Astrocyte (in vitro differentiated cells and primary cell): ENCODE measurements around the gene DNAJB12. TPM values are rescaled to one million over a fixed set of nuclear protein-coding genes. Genes with fewer than 3 reads are reported as not detected.

Source experiments
- DNase-seq: peaks from one replicate; pipeline ENCODE4 v3.0.0-alpha.2; 2010; ENCODE audit warnings: low read depth
- FAIRE-seq: peaks from 2 replicates; lab custom pipeline; 2011; peaks lifted over from hg19 to GRCh38; lab: Jason Lieb, UNC
- H2AFZ ChIP-seq: 2 replicates; pipeline ENCODE4 v1.6.0; 2012; ENCODE audit warnings: low read depth, low read length, inconsistent platforms
- H3K27ac ChIP-seq: 2 replicates; pipeline ENCODE4 v1.5.1; 2011; ENCODE audit warnings: low read depth, low read length, inconsistent platforms
- H3K27me3 ChIP-seq: 2 replicates; pipeline ENCODE4 v1.6.0; 2011; ENCODE audit warnings: low read length, inconsistent platforms; ENCODE audit not compliant: insufficient read depth
- H3K36me3 ChIP-seq: 2 replicates; pipeline ENCODE4 v1.5.1; 2011; ENCODE audit warnings: low read length, inconsistent platforms; ENCODE audit not compliant: insufficient read depth
- H3K4me1 ChIP-seq: 2 replicates; pipeline ENCODE4 v1.5.1; 2011; ENCODE audit warnings: low read length, inconsistent platforms; ENCODE audit not compliant: insufficient read depth
- H3K4me2 ChIP-seq: 2 replicates; pipeline ENCODE4 v1.6.0; 2012; ENCODE audit warnings: low read length, inconsistent platforms
- H3K4me3 ChIP-seq: 2 replicates; pipeline ENCODE4 v1.5.1; 2011; ENCODE audit warnings: low read depth, mild to moderate bottlenecking, low read length, inconsistent platforms; ENCODE audit not compliant: insufficient read depth
- H3K79me2 ChIP-seq: 2 replicates; pipeline ENCODE4 v1.6.0; 2012; ENCODE audit warnings: mild to moderate bottlenecking, low read length, inconsistent platforms; ENCODE audit not compliant: insufficient read depth
- H3K9ac ChIP-seq: 2 replicates; pipeline ENCODE4 v1.6.0; 2012; ENCODE audit warnings: mild to moderate bottlenecking, low read length, inconsistent platforms
- H3K9me3 ChIP-seq: 2 replicates; pipeline ENCODE4 v1.5.1; 2012; ENCODE audit warnings: low read depth, mild to moderate bottlenecking, low read length, inconsistent platforms; ENCODE audit not compliant: insufficient read depth
- H4K20me1 ChIP-seq: 2 replicates; pipeline ENCODE4 v1.6.0; 2012; ENCODE audit warnings: low read length, inconsistent platforms; ENCODE audit not compliant: insufficient read depth
- H3K27ac Mint-ChIP-seq: one replicate; pipeline ENCODE4 v1.8.0; 2021; ENCODE audit warnings: mild to moderate bottlenecking, mixed read lengths; ENCODE audit not compliant: unreplicated experiment
- H3K27me3 Mint-ChIP-seq: one replicate; pipeline ENCODE4 v1.8.0; 2021; ENCODE audit warnings: low read depth, mixed read lengths; ENCODE audit not compliant: unreplicated experiment
- H3K36me3 Mint-ChIP-seq: one replicate; pipeline ENCODE4 v1.8.0; 2021; ENCODE audit warnings: low read depth, mixed read lengths; ENCODE audit not compliant: unreplicated experiment
- H3K4me1 Mint-ChIP-seq: one replicate; pipeline ENCODE4 v1.8.0; 2021; ENCODE audit warnings: low read depth, mixed read lengths; ENCODE audit not compliant: unreplicated experiment
- H3K4me3 Mint-ChIP-seq: one replicate; pipeline ENCODE4 v1.8.0; 2021; ENCODE audit warnings: mild to moderate bottlenecking, moderate library complexity, mixed read lengths; ENCODE audit not compliant: unreplicated experiment
- H3K9me3 Mint-ChIP-seq: one replicate; pipeline ENCODE4 v1.8.0; 2021; ENCODE audit warnings: mild to moderate bottlenecking, mixed read lengths; ENCODE audit not compliant: unreplicated experiment
- EZH2 ChIP-seq: IDR thresholded peaks from 2 replicates; pipeline ENCODE4 v1.6.1; 2012; ENCODE audit warnings: mild to moderate bottlenecking, low read length, inconsistent platforms; ENCODE audit not compliant: insufficient read depth
- total RNA-seq: library from RNA; stranded (reverse); gene quantifications from 2 replicates; pipeline ENCODE4 v1.2.1, GENCODE V29; 2021
- TF ChIP-seq, protein P1 (sequence below): IDR thresholded peaks from 2 replicates; pipeline ENCODE4 v1.5.1; 2011; ENCODE audit warnings: low read depth, mild to moderate bottlenecking, inconsistent platforms, low read length, moderate library complexity; ENCODE audit not compliant: insufficient read depth

DNAJB12 gene
- total RNA-seq, 1 donor from 2014 or later, result 24.3 TPM

DNA sequence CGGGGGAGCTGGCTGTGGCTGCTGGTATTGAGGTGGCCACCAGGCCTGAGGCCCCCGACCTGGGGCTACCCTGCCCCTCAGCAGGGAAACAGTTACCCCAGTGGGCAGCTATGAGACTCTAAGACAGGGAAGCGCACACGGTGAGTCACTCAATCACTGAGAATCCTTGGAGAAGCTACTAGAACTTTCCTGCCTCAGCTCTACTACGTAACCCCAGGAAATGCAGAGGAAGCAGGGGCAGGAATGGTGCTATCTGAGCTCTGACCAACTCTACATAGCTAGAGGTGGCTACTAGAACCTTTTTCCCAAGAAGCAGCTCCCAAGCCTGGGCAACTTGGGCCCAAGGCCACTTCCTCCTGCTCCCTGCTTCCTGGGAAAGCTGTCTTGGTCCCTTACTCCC lies 11.8 kb downstream of the DNAJB12 start:
- no peak for FAIRE-seq
- Histone ChIP-seq H2AFZ (no peak overlapping the region), H3K27me3 (no peaks in the 10 kb centered on the region), H3K4me2 (no peak overlapping the region), H3K4me3 (no peak overlapping the region), H3K9ac (no peak overlapping the region), H3K36me3 (peaks cover 9% of the 10 kb centered on the region), H3K4me1 (no peaks in the 10 kb centered on the region), H3K27ac (no peak overlapping the region), H4K20me1 (peaks cover 29% of the 10 kb centered on the region), H3K79me2 (peaks cover 10% of the 10 kb centered on the region), H3K9me3 (no peaks in the 10 kb centered on the region)
- DNase-seq, result no peak
- TF ChIP-seq, protein P1, sequence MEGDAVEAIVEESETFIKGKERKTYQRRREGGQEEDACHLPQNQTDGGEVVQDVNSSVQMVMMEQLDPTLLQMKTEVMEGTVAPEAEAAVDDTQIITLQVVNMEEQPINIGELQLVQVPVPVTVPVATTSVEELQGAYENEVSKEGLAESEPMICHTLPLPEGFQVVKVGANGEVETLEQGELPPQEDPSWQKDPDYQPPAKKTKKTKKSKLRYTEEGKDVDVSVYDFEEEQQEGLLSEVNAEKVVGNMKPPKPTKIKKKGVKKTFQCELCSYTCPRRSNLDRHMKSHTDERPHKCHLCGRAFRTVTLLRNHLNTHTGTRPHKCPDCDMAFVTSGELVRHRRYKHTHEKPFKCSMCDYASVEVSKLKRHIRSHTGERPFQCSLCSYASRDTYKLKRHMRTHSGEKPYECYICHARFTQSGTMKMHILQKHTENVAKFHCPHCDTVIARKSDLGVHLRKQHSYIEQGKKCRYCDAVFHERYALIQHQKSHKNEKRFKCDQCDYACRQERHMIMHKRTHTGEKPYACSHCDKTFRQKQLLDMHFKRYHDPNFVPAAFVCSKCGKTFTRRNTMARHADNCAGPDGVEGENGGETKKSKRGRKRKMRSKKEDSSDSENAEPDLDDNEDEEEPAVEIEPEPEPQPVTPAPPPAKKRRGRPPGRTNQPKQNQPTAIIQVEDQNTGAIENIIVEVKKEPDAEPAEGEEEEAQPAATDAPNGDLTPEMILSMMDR, result no peak
- TF ChIP-seq EZH2, result no peak
- Mint-ChIP-seq H3K27me3 (no peaks in the 10 kb centered on the region), H3K4me3 (no peak overlapping the region), H3K4me1 (no peaks in the 10 kb centered on the region), H3K9me3 (no peaks in the 10 kb centered on the region), H3K27ac (no peak overlapping the region), H3K36me3 (peaks cover 11% of the 10 kb centered on the region)

DNA sequence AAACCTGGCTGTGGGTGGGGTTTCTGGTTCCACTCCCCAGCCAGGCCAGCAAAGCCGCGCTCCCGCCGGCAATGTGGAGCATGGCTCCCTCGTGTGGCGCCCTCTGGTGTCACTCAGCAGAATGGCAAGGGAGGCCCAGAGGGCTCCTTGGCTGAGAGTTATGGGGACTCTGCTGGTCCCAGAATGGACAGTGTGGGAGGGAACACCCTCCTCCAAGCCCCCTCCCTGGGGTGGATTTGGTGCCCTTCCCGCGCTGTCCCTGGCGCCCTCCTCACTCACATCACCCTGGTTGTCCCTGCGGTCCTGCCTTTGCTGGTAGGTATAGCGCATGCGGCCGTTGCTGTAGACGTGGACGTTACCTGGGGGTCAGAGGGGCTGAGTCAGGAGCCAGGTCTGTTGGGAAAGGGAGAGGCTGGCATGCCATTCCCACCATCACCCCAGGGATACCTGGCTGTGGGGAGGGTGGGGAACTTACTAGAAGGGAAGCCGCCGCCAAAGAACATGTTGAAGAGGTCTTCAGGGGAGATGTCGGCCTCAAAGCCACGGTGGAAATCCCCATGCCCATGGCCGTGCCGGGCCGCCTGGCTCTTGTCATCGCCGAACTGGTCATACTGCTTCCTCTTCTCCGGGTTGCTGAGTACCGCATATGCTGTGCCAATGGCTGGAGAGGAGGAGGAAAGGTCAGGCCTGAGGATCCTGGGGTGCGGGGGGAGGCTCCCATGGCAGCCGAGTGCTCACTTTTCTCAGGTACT lies 14.0 kb downstream of the DNAJB12 start:
- H3K4me3 ChIP-seq, result no peak overlapping the region
- H3K36me3 ChIP-seq, result peaks cover 16% of the 10 kb centered on the region
- FAIRE-seq (no peak), DNase-seq (no peak)
- H4K20me1 ChIP-seq, result peaks cover 27% of the 10 kb centered on the region
- TF ChIP-seq, protein P1, result peak; percentile 78
- no peak for TF ChIP-seq EZH2
- peaks cover 7% of the 10 kb centered on the region for H3K4me1 Mint-ChIP-seq
- H3K4me2 ChIP-seq, result no peak overlapping the region
- H3K27ac ChIP-seq, result no peak overlapping the region
- H3K9me3 Mint-ChIP-seq, result no peaks in the 10 kb centered on the region
- H3K79me2 ChIP-seq, result no peaks in the 10 kb centered on the region
- no peaks in the 10 kb centered on the region for H3K27me3 ChIP-seq
- H3K27me3 Mint-ChIP-seq, result no peaks in the 10 kb centered on the region
- no peak overlapping the region for H2AFZ ChIP-seq
- no peak overlapping the region for H3K27ac Mint-ChIP-seq
- peaks cover 13% of the 10 kb centered on the region for H3K4me1 ChIP-seq
- no peaks in the 10 kb centered on the region for H3K9me3 ChIP-seq
- no peak overlapping the region for H3K9ac ChIP-seq
- H3K4me3 Mint-ChIP-seq, result no peak overlapping the region
- peaks cover 12% of the 10 kb centered on the region for H3K36me3 Mint-ChIP-seq

DNA sequence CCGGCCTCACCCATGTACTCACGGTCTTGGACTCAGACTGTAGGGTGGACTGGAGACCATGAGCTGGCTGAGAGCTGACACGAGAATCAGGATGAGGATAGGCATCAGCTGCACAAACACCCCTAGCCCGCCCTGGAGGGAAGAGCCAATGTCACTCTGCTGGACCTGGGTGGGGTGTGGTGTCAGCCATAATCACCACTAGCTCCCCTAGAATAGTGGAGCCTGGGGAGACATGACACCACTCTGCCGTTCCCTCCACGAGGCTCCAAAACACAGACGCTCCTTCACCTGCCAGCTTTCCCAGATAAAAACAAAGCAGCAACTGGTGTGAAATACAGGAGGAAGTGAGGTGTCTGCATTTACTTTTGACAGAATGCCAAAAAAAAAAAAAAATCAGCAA lies 16.5 kb downstream of the DNAJB12 start:
- no peaks in the 10 kb centered on the region for H3K9me3 Mint-ChIP-seq
- Histone ChIP-seq H3K4me1 (peaks cover 37% of the 10 kb centered on the region), H3K4me2 (no peak overlapping the region), H3K79me2 (no peaks in the 10 kb centered on the region), H3K27ac (no peak overlapping the region), H3K9ac (no peak overlapping the region), H2AFZ (no peak overlapping the region), H3K9me3 (no peaks in the 10 kb centered on the region), H4K20me1 (peaks cover 24% of the 10 kb centered on the region), H3K36me3 (peaks cover 25% of the 10 kb centered on the region), H3K27me3 (no peaks in the 10 kb centered on the region), H3K4me3 (no peak overlapping the region)
- FAIRE-seq (no peak), DNase-seq (no peak)
- H3K27me3 Mint-ChIP-seq, result no peaks in the 10 kb centered on the region
- TF ChIP-seq EZH2, result no peak
- TF ChIP-seq, protein P1, result no peak
- H3K27ac Mint-ChIP-seq, result no peak overlapping the region
- peaks cover 10% of the 10 kb centered on the region for H3K36me3 Mint-ChIP-seq
- H3K4me3 Mint-ChIP-seq, result no peak overlapping the region
- peaks cover 23% of the 10 kb centered on the region for H3K4me1 Mint-ChIP-seq
